Neural cell (in vitro differentiated cells): Measurements from ENCODE around the gene NLRP13. TPM values are rescaled to one million over a fixed set of nuclear protein-coding genes. Genes with fewer than 3 reads are reported as not detected.

Source experiments
- H2AFZ ChIP-seq: fragments of 200-600, 300-800 bp; sonication (generic), shearing (Covaris generic); 2 replicates; pipeline ENCODE4 v1.6.0; 2014; ENCODE audit warnings: low read depth, mild to moderate bottlenecking, antibody characterized with exemption, low read length, moderate library complexity
- H3F3A ChIP-seq: fragments of 200-600 bp; shearing (Covaris generic); 2 replicates; pipeline ENCODE4 v1.6.1; 2016; ENCODE audit warnings: mild to moderate bottlenecking, moderate library complexity, mixed read lengths, antibody characterized with exemption, low read length; ENCODE audit not compliant: insufficient read depth, poor library complexity, severe bottlenecking
- H3K27ac ChIP-seq: fragments of 200-600, 300-800 bp; sonication (generic), shearing (Covaris generic); 2 replicates; pipeline ENCODE4 v1.5.1; 2014; ENCODE audit warnings: mild to moderate bottlenecking, low read length, moderate library complexity
- H3K27me3 ChIP-seq: fragments of 300-800, 200-600 bp; sonication (generic), shearing (Covaris generic); 2 replicates; pipeline ENCODE4 v1.6.0; 2014; ENCODE audit warnings: mild to moderate bottlenecking, low read depth, low read length, moderate library complexity; ENCODE audit not compliant: insufficient read depth
- H3K36me3 ChIP-seq: fragments of 300-800, 200-600 bp; sonication (generic), shearing (Covaris generic); 2 replicates; pipeline ENCODE4 v1.5.1; 2014; ENCODE audit warnings: mild to moderate bottlenecking, antibody characterized with exemption, low read length, moderate library complexity; ENCODE audit not compliant: insufficient read depth
- H3K4me2 ChIP-seq: fragments of 300-800, 200-600 bp; sonication (generic), shearing (Covaris generic); 2 replicates; pipeline ENCODE4 v1.6.0; 2014; ENCODE audit warnings: mild to moderate bottlenecking, low read length
- H3K4me3 ChIP-seq: fragments of 300-800, 200-600 bp; sonication (generic), shearing (Covaris generic); 2 replicates; pipeline ENCODE4 v1.5.1; 2014; ENCODE audit warnings: mild to moderate bottlenecking, low read length, moderate library complexity
- H3K79me2 ChIP-seq: fragments of 200-600 bp; shearing (Covaris generic); replicated peaks from 2 replicates; pipeline ENCODE4 v1.6.0; 2014; ENCODE audit warnings: mild to moderate bottlenecking, low read length, moderate library complexity; ENCODE audit not compliant: insufficient read depth
- H3K9ac ChIP-seq: fragments of 300-800, 200-600 bp; sonication (generic), shearing (Covaris generic); 2 replicates; pipeline ENCODE4 v1.6.1; 2016; ENCODE audit warnings: mild to moderate bottlenecking, low read length, mixed read lengths
- H3K9me2 ChIP-seq: fragments of 200-600 bp; shearing (Covaris generic); 2 replicates; pipeline ENCODE4 v1.6.1; 2016; ENCODE audit warnings: mild to moderate bottlenecking, low read length, mixed read lengths; ENCODE audit not compliant: insufficient read depth
- H3K9me3 ChIP-seq: fragments of 200-600, 300-800 bp; sonication (generic), shearing (Covaris generic); 2 replicates; pipeline ENCODE4 v1.6.1; 2016; ENCODE audit warnings: mild to moderate bottlenecking, mixed run types, low read length, moderate library complexity, mixed read lengths
- H4K20me1 ChIP-seq: fragments of 200-600 bp; shearing (Covaris generic); 2 replicates; pipeline ENCODE4 v1.6.1; 2016; ENCODE audit warnings: mild to moderate bottlenecking, mixed run types; ENCODE audit not compliant: insufficient read depth
- CTCF ChIP-seq: fragments of 450-650 bp; IDR thresholded peaks from 2 replicates; pipeline ENCODE4 v1.5.1; 2014; ENCODE audit warnings: antibody characterized with exemption, mild to moderate bottlenecking, moderate library complexity; ENCODE audit not compliant: poor library complexity, severe bottlenecking
- EP300 ChIP-seq: fragments of 450-650 bp; conservative IDR thresholded peaks from 2 replicates; pipeline ENCODE4 v1.6.1; 2014; ENCODE audit warnings: antibody characterized with exemption, mild to moderate bottlenecking, moderate library complexity; ENCODE audit not compliant: poor library complexity, severe bottlenecking
- EZH2 ChIP-seq: fragments of 200-600, 300-800 bp; shearing (Covaris generic), sonication (generic); IDR thresholded peaks from 2 replicates; pipeline ENCODE4 v1.6.1; 2014; ENCODE audit warnings: antibody characterized with exemption, low read length, borderline replicate concordance, mild to moderate bottlenecking; ENCODE audit not compliant: insufficient read depth, poor library complexity, severe bottlenecking
- MXI1 ChIP-seq: fragments of 450-650 bp; conservative IDR thresholded peaks from 2 replicates; pipeline ENCODE4 v1.6.1; 2014; ENCODE audit warnings: antibody characterized with exemption, mild to moderate bottlenecking; ENCODE audit not compliant: poor library complexity, severe bottlenecking
- POLR2AphosphoS5 ChIP-seq: IDR thresholded peaks from 2 replicates; pipeline ENCODE4 v1.6.1; 2012
- RAD21 ChIP-seq: fragments of 450-650 bp; conservative IDR thresholded peaks from 2 replicates; pipeline ENCODE4 v1.6.1; 2014; ENCODE audit warnings: antibody characterized with exemption, mild to moderate bottlenecking, moderate library complexity
- REST ChIP-seq: IDR thresholded peaks from 2 replicates; pipeline ENCODE4 v1.6.1; 2012; ENCODE audit warnings: borderline replicate concordance
- SMC3 ChIP-seq: fragments of 450-650 bp; conservative IDR thresholded peaks from 2 replicates; pipeline ENCODE4 v1.6.1; 2014; ENCODE audit warnings: antibody characterized with exemption, mild to moderate bottlenecking, moderate library complexity; ENCODE audit not compliant: poor library complexity
- TAF1 ChIP-seq: IDR thresholded peaks from 2 replicates; pipeline ENCODE4 v1.6.1; 2012; ENCODE audit warnings: low read depth
- polyA plus RNA-seq: library from polyadenylated mRNA; depleted of rRNA; stranded (reverse); fragments of >200 nt; gene quantifications from 2 replicates; pipeline ENCODE4 v1.2.3, GENCODE V29; 2014

NLRP13 gene
- polyA plus RNA-seq, 1 donor from 2014 or later, result not detected

- Histone ChIP-seq H3K27me3 (no peaks in the 10 kb centered on the region), H2AFZ (no peak overlapping the region), H3K4me3 (no peak overlapping the region), H3K4me2 (no peak overlapping the region), H3F3A (no peaks in the 10 kb centered on the region), H3K36me3 (no peaks in the 10 kb centered on the region), H3K9me2 (no peaks in the 10 kb centered on the region), H4K20me1 (no peaks in the 10 kb centered on the region), H3K27ac (no peak overlapping the region), H3K9me3 (no peaks in the 10 kb centered on the region), H3K79me2 (no peaks in the 10 kb centered on the region), H3K9ac (no peak overlapping the region)
- TF ChIP-seq EZH2 (no peak), RAD21 (no peak), POLR2AphosphoS5 (no peak), SMC3 (no peak), CTCF (no peak), MXI1 (no peak), EP300 (no peak), TAF1 (no peak)
These were observed 4.1 kb downstream of the NLRP13 start for GRCh38 chr19:55927991-55928390.

GRCh38 chr19:55923556-55923955 lies 8.6 kb downstream of the NLRP13 start:
- Histone ChIP-seq H3K36me3 (no peaks in the 10 kb centered on the region), H4K20me1 (no peaks in the 10 kb centered on the region), H3K27ac (no peak overlapping the region), H3K9me3 (peaks cover 4% of the 10 kb centered on the region), H3K4me3 (no peak overlapping the region), H3F3A (no peaks in the 10 kb centered on the region), H3K4me2 (no peak overlapping the region), H3K79me2 (no peaks in the 10 kb centered on the region), H3K9me2 (no peaks in the 10 kb centered on the region), H2AFZ (no peak overlapping the region), H3K9ac (no peak overlapping the region), H3K27me3 (no peaks in the 10 kb centered on the region)
- TF ChIP-seq SMC3 (no peak), CTCF (no peak), RAD21 (no peak), EP300 (no peak)

- Histone ChIP-seq H2AFZ (no peak overlapping the region), H3K4me3 (no peak overlapping the region), H3K4me2 (no peak overlapping the region), H3K9me3 (peaks cover 3% of the 10 kb centered on the region), H3F3A (no peaks in the 10 kb centered on the region), H3K27ac (no peak overlapping the region), H3K9ac (no peak overlapping the region), H4K20me1 (no peaks in the 10 kb centered on the region), H3K36me3 (no peaks in the 10 kb centered on the region), H3K9me2 (no peaks in the 10 kb centered on the region), H3K79me2 (no peaks in the 10 kb centered on the region), H3K27me3 (no peaks in the 10 kb centered on the region)
- TF ChIP-seq MXI1 (no peak), RAD21 (no peak), EZH2 (no peak), POLR2AphosphoS5 (no peak), SMC3 (no peak), EP300 (no peak), TAF1 (no peak), CTCF (no peak), REST (no peak)
These were observed 18.4 kb downstream of the NLRP13 start for GRCh38 chr19:55913643-55914268.
